Psoas muscle (tissue), 8 donors: Measurements from ENCODE around the gene PCDHB16. TPM values are rescaled to one million over a fixed set of nuclear protein-coding genes. Genes with fewer than 3 reads are reported as not detected.
A peak's percentile ranks its signal among the peaks of the same experiment; 100 is the strongest.
"Not testable (repeated sequence)": the region's sequence is repeated elsewhere in the genome, so short reads cannot be mapped to it uniquely, and the experiment has no call there.

ENCODE experiments used
- ATAC-seq, 4 donors: fragments of 200-7000 bp; cut with Tn5 transposase; one replicate each; pipeline ENCODE4 v1.9.1; 2020; ENCODE audit warnings: moderate library complexity in 3 of 4, mild to moderate bottlenecking in 2 of 4
- DNase-seq, 2 donors: peaks; one replicate each; pipeline ENCODE4 v3.0.0-alpha.2; 2020
- H3K27ac ChIP-seq: fragments of 200-600 bp; one replicate; pipeline ENCODE4 v1.8.0; 2022
- H3K27me3 ChIP-seq, 3 donors: fragments of 200-600 bp in 1 of 3; one replicate each; pipeline versions ENCODE4 v1.6.1 to v1.8.0; 2013 to 2022; ENCODE audit warnings: low read length in 2 of 3, mild to moderate bottlenecking in 2 of 3, moderate library complexity in 1 of 3; ENCODE audit not compliant: insufficient read depth in 3 of 3
- H3K36me3 ChIP-seq, 2 donors: fragments of 200-600 bp in 1 of 2; one replicate each; pipeline versions ENCODE4 v1.6.1 to v1.8.0; 2013 to 2022; ENCODE audit warnings: low read depth in 1 of 2, mild to moderate bottlenecking in 1 of 2, moderate library complexity in 1 of 2; ENCODE audit not compliant: insufficient read depth in 1 of 2
- H3K4me1 ChIP-seq: fragments of 200-600 bp; one replicate; pipeline ENCODE4 v1.8.0; 2022
- H3K4me3 ChIP-seq: fragments of 200-600 bp; one replicate; pipeline ENCODE4 v1.8.0; 2022; ENCODE audit warnings: mild to moderate bottlenecking
- H3K9me3 ChIP-seq: fragments of 200-600 bp; one replicate; pipeline ENCODE4 v1.8.0; 2022
- CTCF ChIP-seq: fragments of 200-600 bp; IDR thresholded peaks from one replicate; pipeline ENCODE4 v1.8.0; 2022; ENCODE audit warnings: antibody characterized with exemption
- WGBS, 3 donors: extraction: QIAGEN DNeasy Blood & Tissue Kit; methylation state at CpG; one replicate each; pipeline versions ENCODE4 v1.1.6 to v1.1.7; 2013; 5-methylcytosine and 5-hydroxymethylcytosine counted together
- intact Hi-C, 2 donors: fragments of 100-400 bp; cut with DNase I; formaldehyde crosslinking; loops; one replicate each; pipeline versions ENCODE4 v1.11.0 to v1.14.2; 2022
- long read RNA-seq, 2 donors: library from polyadenylated mRNA; unstranded; transcript quantifications; one replicate each; pipeline ENCODE4 v2.0.0, GENCODE V29; 2021
- polyA plus RNA-seq, 3 donors: library from polyadenylated mRNA; stranded (reverse); fragments of 200-250 nt; gene quantifications; one replicate each; pipeline ENCODE4 v1.2.3, GENCODE V29; 2013
- total RNA-seq, 4 donors: library from RNA; stranded (reverse); fragmentation: NEBNext Ultra II Directional in 2 of 4; extraction: Animal tissue kit (Norgen Biotek cat#: 25700) in 2 of 4; gene quantifications; one replicate each; pipeline versions ENCODE4 v1.2.1 to v1.2.4, GENCODE V29; 2021 to 2023
- donor health status: healthy with polysubstance abuse.
- donor health status: DM: no; HTN: no; CAD: no; lungs with moderate emphysema.
- donor health status: Bipolar disorder and iron deficiency.
- donor health status: healthy.
- donor health status: DM: yes; HTN: yes; CAD: no.
- donor health status: DM: no; HTN: no; CAD: no.
- donor health status: DM: no; HTN: no; CAD: no.
- donor health status: DM: yes; HTN: yes; CAD: no.

The PCDHB16 gene
- total RNA-seq = under 1 TPM; 0.56 to 0.94 (median 0.67) TPM
- under 1 TPM; 0.22 to 0.34 (median 0.23) TPM for polyA plus RNA-seq
- long read RNA-seq, donor 1 = 0 reads
- long read RNA-seq, donor 2, full-length matches to known transcripts = 1 of 1 reads
- long read RNA-seq, donor 2, partial matches to known transcripts = 0 of 1 reads
- long read RNA-seq, donor 2, other reads (novel, unspliced or antisense) = 0 of 1 reads

- intact Hi-C loops = no loop called here
- H3K27me3 ChIP-seq = peaks cover 0 to 49% (median 5%) of the 10 kb centered on the region in 3 donors
- peaks cover 19% of the 10 kb centered on the region for H3K9me3 ChIP-seq
- 6 to 11% (median 10%) methylated on average over 13 of the region's 13 CpGs for WGBS, 3 donors
- peak within 1 kb of the TSS; percentile 43 for H3K4me3 ChIP-seq
- DNase-seq = peak in 1 of 2 donors; percentile 29
- TF ChIP-seq CTCF = peak; percentile 23
- ATAC-seq = no peak
- no peak within 1 kb of the TSS for H3K27ac ChIP-seq
- no peaks in the 10 kb centered on the region for H3K4me1 ChIP-seq
- H3K36me3 ChIP-seq = no peaks in the 10 kb centered on the region
Measured at GRCh38 chr5:141182248-141182647, at the start of gene PCDHB16. Gene PCDHB16, plus strand, starts transcription at chr5:141182387. Its CDS starts 173 bp downstream, at chr5:141182560.

GRCh38 chr5:141135030-141135717 lies 47.0 kb upstream of the PCDHB16 start, which contains the start of gene PCDHB5:
Gene PCDHB5, plus strand, starts transcription at chr5:141135206. Its CDS starts 229 bp downstream, at chr5:141135435.
- intact Hi-C loops = no loop called here
- no peak for DNase-seq
- peak; percentile 49 to 81 (median 62) for ATAC-seq
- H3K4me1 ChIP-seq = no peaks in the 10 kb centered on the region
- H3K4me3 ChIP-seq = peak within 1 kb of the TSS; percentile 63
- no peaks in the 10 kb centered on the region for H3K36me3 ChIP-seq
- peak; percentile 33 for TF ChIP-seq CTCF
- H3K9me3 ChIP-seq = peaks cover 24% of the 10 kb centered on the region
- WGBS, 3 donors = 13 to 18% (median 15%) methylated on average over 22 of the region's 22 CpGs
- H3K27ac ChIP-seq = no peak within 1 kb of the TSS
- no peaks in the 10 kb centered on the region for H3K27me3 ChIP-seq

GRCh38 chr5:141135718-141136266 lies 46.4 kb upstream of the PCDHB16 start:
- no peaks in the 10 kb centered on the region for H3K4me1 ChIP-seq
- no peak overlapping the region for H3K27ac ChIP-seq
- H3K36me3 ChIP-seq = no peaks in the 10 kb centered on the region
- peaks cover 24% of the 10 kb centered on the region for H3K9me3 ChIP-seq
- TF ChIP-seq CTCF = no peak
- no peak for ATAC-seq
- 40 to 46% (median 43%) methylated on average over 19 of the region's 19 CpGs for WGBS, 3 donors
- no peak for DNase-seq
- intact Hi-C loops = no loop called here
- H3K4me3 ChIP-seq = peak overlapping the region; percentile 63
- no peaks in the 10 kb centered on the region for H3K27me3 ChIP-seq

GRCh38 chr5:141137346-141137745 lies 44.8 kb upstream of the PCDHB16 start:
- H3K27me3 ChIP-seq, ATAC-seq, intact Hi-C loops, H3K27ac ChIP-seq, DNase-seq, H3K36me3 ChIP-seq, H3K4me3 ChIP-seq, H3K4me1 ChIP-seq: not testable (repeated sequence)
- 37 to 55% (median 49%) methylated on average over 25 to 34 of the region's 34 CpGs for WGBS, 3 donors
- H3K9me3 ChIP-seq = peaks cover 24% of the 10 kb centered on the region

- ATAC-seq (no peak), DNase-seq (no peak)
- H3K4me1 ChIP-seq = no peaks in the 10 kb centered on the region
- peak within 1 kb of the TSS; percentile 27 for H3K4me3 ChIP-seq
- no peaks in the 10 kb centered on the region for H3K36me3 ChIP-seq
- TF ChIP-seq CTCF = no peak
- WGBS, 3 donors = 9 to 13% (median 12%) methylated on average over 18 of the region's 18 CpGs
- no peak within 1 kb of the TSS for H3K27ac ChIP-seq
- peaks cover 0 to 7% (median 5%) of the 10 kb centered on the region in 3 donors for H3K27me3 ChIP-seq
- peaks cover 3% of the 10 kb centered on the region for H3K9me3 ChIP-seq
- intact Hi-C loops = no loop called here
Measured at GRCh38 chr5:141149812-141150211, 32.4 kb upstream of the PCDHB16 start, which contains the start of gene PCDHB6. Gene PCDHB6, plus strand, starts transcription at chr5:141150057. Its CDS starts 201 bp downstream, at chr5:141150258.
